Dendritic cell treated with granulocyte-macrophage colony-stimulating factor and Interleukin-4, amounts not matched to agents 40 ng/mL and 50 ng/mL, for 4 days (primary cell): Measurements from ENCODE around the gene KRTAP5-8.
"Not testable (repeated sequence)": the region's sequence is repeated elsewhere in the genome, so short reads cannot be mapped to it uniquely, and the experiment has no call there.

Source experiments
- H3K27ac Mint-ChIP-seq: one replicate; pipeline ENCODE4 v1.8.0; 2022; ENCODE audit warnings: mild to moderate bottlenecking, mixed read lengths
- H3K27me3 Mint-ChIP-seq: one replicate; pipeline ENCODE4 v1.8.0; 2022; ENCODE audit warnings: mild to moderate bottlenecking, mixed read lengths
- H3K36me3 Mint-ChIP-seq: one replicate; pipeline ENCODE4 v1.8.0; 2022; ENCODE audit warnings: low read depth, mixed read lengths
- H3K4me1 Mint-ChIP-seq: one replicate; pipeline ENCODE4 v1.8.0; 2022; ENCODE audit warnings: low read depth, mixed read lengths
- H3K4me3 Mint-ChIP-seq: one replicate; pipeline ENCODE4 v1.8.0; 2022; ENCODE audit warnings: mild to moderate bottlenecking, moderate library complexity, mixed read lengths
- H3K9me3 Mint-ChIP-seq: one replicate; pipeline ENCODE4 v1.8.0; 2022; ENCODE audit warnings: mixed read lengths
- intact Hi-C: fragments of 100-400 bp; cut with micrococcal nuclease; formaldehyde crosslinking; loops from one replicate; pipeline ENCODE4 v1.15.0; 2022

The KRTAP5-8 gene

DNA sequence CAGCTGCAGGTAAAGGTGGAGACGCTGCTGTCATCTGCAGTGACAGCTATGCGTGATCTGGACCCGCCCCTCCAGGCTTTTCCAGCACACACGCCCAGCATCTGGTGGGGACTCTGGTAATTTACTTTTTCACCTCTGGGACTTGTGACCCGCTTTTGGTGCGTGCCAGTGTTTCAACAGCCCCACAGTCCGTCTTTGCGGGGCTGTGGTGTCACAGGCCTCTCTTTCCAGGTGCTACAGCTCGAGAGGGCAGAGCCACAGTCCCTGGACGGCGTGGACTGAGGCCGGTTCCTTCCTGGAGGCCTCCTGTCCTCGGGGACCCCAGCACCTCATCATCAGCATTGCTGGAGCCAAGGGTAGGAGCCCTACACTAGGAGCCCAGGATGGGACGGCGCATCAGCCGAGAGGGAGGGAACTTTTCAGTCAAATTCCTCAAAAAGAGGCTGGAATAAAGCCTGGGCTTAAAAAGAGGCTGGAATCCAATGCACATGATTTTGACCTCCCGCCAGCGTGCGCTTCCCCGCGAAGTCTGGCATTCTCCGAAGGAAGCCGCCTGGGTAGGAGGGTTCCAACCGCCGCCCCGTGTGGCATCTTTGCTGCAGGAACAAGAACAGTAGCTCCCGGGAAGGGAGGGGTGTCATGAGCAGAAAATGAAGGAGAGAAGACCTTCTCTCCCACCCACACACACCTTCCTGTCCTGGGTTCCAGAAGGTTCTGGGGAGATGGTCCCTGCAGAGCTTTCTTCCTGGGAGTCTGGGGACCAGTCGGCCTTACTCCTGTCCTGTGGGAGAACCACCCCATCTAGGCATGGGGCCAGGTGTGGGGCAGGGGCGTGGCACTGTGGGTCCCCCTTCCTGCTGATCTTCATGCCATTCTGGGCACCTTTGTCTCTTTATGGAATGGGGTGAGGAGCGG is 36.5 kb upstream of the KRTAP5-8 start:
- Mint-ChIP-seq H3K4me1 (no peaks in the 10 kb centered on the region), H3K27me3 (no peaks in the 10 kb centered on the region), H3K9me3 (no peaks in the 10 kb centered on the region), H3K27ac (no peak overlapping the region), H3K36me3 (peaks cover 97% of the 10 kb centered on the region), H3K4me3 (no peak overlapping the region)
- intact Hi-C loops = no loop called here

- intact Hi-C loops = no loop called here
- peaks cover 7% of the 10 kb centered on the region for H3K9me3 Mint-ChIP-seq
- H3K36me3 Mint-ChIP-seq = peaks cover 97% of the 10 kb centered on the region
- H3K27ac Mint-ChIP-seq = no peak overlapping the region
- H3K4me1 Mint-ChIP-seq = no peaks in the 10 kb centered on the region
- H3K4me3 Mint-ChIP-seq = no peak overlapping the region
- H3K27me3 Mint-ChIP-seq = no peaks in the 10 kb centered on the region
Observed at GRCh38 chr11:71502026-71502425, 35.8 kb upstream of the KRTAP5-8 start.

GRCh38 chr11:71502871-71503435 is 34.9 kb upstream of the KRTAP5-8 start:
- Mint-ChIP-seq H3K4me3 (no peak overlapping the region), H3K27ac (no peak overlapping the region), H3K27me3 (no peaks in the 10 kb centered on the region), H3K9me3 (peaks cover 16% of the 10 kb centered on the region), H3K36me3 (peaks cover 91% of the 10 kb centered on the region), H3K4me1 (no peaks in the 10 kb centered on the region)
- intact Hi-C loops = no loop called here

DNA sequence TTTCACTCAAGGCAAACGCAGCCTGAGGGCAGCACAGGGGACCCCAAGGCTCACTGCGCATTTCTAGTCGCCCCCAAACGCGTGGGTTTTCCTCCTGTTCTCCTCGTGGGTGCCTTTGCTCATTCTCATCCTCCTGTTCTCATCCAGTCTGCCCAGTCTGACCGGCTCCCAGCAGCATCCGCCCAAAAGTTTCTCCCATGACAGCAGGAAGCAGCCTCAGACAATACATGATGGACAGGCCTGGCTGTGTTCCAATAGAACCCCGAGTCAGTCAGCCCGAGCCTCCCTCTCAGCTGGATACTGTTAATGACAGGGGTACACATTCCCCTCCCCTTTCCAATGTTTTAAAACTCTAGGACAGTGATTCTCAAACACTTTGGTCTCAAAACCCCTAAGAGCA is 33.3 kb upstream of the KRTAP5-8 start:
- intact Hi-C loops = no loop called here
- Mint-ChIP-seq H3K4me3 (no peak overlapping the region), H3K27ac (no peak overlapping the region), H3K4me1 (no peaks in the 10 kb centered on the region), H3K27me3 (no peaks in the 10 kb centered on the region), H3K9me3 (peaks cover 32% of the 10 kb centered on the region), H3K36me3 (peaks cover 75% of the 10 kb centered on the region)

- no peaks in the 10 kb centered on the region for H3K27me3 Mint-ChIP-seq
- H3K36me3 Mint-ChIP-seq = peaks cover 70% of the 10 kb centered on the region
- peaks cover 37% of the 10 kb centered on the region for H3K9me3 Mint-ChIP-seq
- H3K27ac Mint-ChIP-seq = no peak overlapping the region
- H3K4me3 Mint-ChIP-seq = no peak overlapping the region
- intact Hi-C loops = no loop called here
- H3K4me1 Mint-ChIP-seq = no peaks in the 10 kb centered on the region
Observed at GRCh38 chr11:71505001-71505400, 32.8 kb upstream of the KRTAP5-8 start.

GRCh38 chr11:71505781-71506180 is 32.0 kb upstream of the KRTAP5-8 start:
- Mint-ChIP-seq H3K9me3 (peaks cover 45% of the 10 kb centered on the region), H3K4me1 (no peaks in the 10 kb centered on the region), H3K4me3 (no peak overlapping the region), H3K27me3 (no peaks in the 10 kb centered on the region), H3K36me3 (peaks cover 63% of the 10 kb centered on the region), H3K27ac (no peak overlapping the region)
- intact Hi-C loops = no loop called here

DNA sequence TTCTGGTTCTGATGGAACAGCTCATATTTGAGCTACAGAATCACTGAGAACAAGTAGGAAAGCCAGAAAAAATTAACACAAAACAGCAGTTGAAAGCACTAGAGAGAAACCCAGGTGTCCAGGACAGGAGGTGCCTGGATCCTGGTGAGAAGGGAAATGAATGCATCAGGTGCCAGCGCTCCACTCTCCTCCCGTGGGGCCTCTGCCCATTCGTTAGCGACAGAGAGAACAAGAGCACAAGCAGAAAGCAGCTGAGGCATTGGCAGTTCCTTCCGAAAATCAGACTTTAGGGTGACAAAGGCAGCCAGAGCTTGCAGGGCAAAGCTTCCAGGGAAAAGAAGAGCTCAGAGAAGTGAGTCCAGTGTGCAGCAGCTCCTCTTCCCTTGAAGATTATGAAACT is 30.7 kb upstream of the KRTAP5-8 start:
- Mint-ChIP-seq H3K9me3 (peaks cover 58% of the 10 kb centered on the region), H3K36me3 (peaks cover 49% of the 10 kb centered on the region)
- intact Hi-C loops = no loop called here

GRCh38 chr11:71518506-71519471 is 19.0 kb upstream of the KRTAP5-8 start:
- intact Hi-C loops = no loop called here
- Mint-ChIP-seq H3K4me1 (no peaks in the 10 kb centered on the region), H3K9me3 (peaks cover 18% of the 10 kb centered on the region), H3K27me3 (no peaks in the 10 kb centered on the region), H3K4me3 (no peak overlapping the region), H3K27ac (no peak overlapping the region), H3K36me3 (no peaks in the 10 kb centered on the region)

More for the DNA sequence above, 30.7 kb upstream of the KRTAP5-8 start:
- H3K27me3 Mint-ChIP-seq = no peaks in the 10 kb centered on the region
- H3K27ac Mint-ChIP-seq = no peak overlapping the region
- H3K4me3 Mint-ChIP-seq = no peak overlapping the region
- no peaks in the 10 kb centered on the region for H3K4me1 Mint-ChIP-seq

DNA sequence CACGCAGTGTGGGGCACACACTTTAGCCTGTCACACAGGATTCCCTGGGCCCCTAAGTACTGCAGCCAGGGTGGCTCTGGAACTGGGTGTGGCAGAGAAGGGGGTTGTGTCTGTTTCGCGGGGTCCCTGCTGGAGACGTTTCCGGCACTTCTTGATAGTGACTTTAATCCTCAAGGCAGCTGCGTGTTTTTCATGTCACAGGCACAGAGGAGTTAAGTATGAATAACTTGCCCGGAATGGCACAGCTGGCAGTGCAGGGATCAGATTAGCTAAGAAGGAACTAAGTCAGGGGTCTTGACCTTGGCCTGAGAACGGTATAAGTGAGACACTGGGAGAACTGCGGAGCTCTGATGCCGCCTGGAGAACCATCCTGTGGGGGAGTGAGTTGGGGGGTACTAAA is 18.3 kb upstream of the KRTAP5-8 start:
- no peaks in the 10 kb centered on the region for H3K36me3 Mint-ChIP-seq
- intact Hi-C loops = no loop called here
- H3K9me3 Mint-ChIP-seq = peaks cover 11% of the 10 kb centered on the region
- H3K4me3 Mint-ChIP-seq = no peak overlapping the region
- no peaks in the 10 kb centered on the region for H3K4me1 Mint-ChIP-seq
- no peak overlapping the region for H3K27ac Mint-ChIP-seq
- no peaks in the 10 kb centered on the region for H3K27me3 Mint-ChIP-seq

DNA sequence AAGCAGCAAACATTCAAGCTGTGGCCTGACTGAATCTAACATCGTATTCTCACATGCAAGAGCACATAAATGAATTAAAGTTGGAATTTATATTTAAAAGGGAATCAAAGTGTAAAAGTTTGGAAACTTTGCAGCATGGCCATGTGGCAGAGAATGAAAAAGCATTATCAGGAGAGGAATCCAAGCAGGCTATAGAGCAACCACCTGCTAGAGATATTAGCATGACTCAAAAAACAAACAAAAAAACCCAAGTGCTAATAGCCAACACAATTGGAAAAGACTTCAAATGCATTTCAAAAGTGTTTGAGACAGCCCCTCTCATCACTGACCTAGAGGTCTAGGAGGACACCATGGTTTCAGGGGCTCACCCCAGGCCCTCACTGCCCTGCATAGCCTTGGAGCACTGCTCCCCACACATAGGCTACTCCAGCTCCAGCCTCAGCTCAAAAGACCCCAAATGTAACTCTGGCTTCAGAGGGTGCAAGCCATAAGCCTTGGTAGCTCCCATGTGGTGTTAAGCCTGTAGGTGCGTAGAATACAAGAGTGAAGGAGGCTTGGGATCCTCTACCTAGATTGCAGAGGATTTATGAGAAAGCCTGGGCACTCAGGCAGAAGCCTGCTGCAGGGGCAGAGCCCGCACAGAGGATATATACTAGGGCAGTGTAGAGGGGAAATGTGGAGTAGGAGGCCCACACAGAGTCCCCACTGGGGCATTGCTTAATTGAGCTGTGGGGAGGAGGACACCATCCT is 12.5 kb upstream of the KRTAP5-8 start:
- Mint-ChIP-seq H3K27me3 (peaks cover 3% of the 10 kb centered on the region), H3K9me3 (peaks cover 11% of the 10 kb centered on the region), H3K27ac (no peak overlapping the region), H3K4me3 (no peak overlapping the region), H3K36me3 (no peaks in the 10 kb centered on the region), H3K4me1 (no peaks in the 10 kb centered on the region)
- intact Hi-C loops = no loop called here

GRCh38 chr11:71525938-71526495 is 11.8 kb upstream of the KRTAP5-8 start:
- no peak overlapping the region for H3K4me3 Mint-ChIP-seq
- no peak overlapping the region for H3K27ac Mint-ChIP-seq
- H3K9me3 Mint-ChIP-seq = peaks cover 9% of the 10 kb centered on the region
- intact Hi-C loops = no loop called here
- peaks cover 5% of the 10 kb centered on the region for H3K27me3 Mint-ChIP-seq
- H3K36me3 Mint-ChIP-seq = no peaks in the 10 kb centered on the region
- no peaks in the 10 kb centered on the region for H3K4me1 Mint-ChIP-seq

DNA sequence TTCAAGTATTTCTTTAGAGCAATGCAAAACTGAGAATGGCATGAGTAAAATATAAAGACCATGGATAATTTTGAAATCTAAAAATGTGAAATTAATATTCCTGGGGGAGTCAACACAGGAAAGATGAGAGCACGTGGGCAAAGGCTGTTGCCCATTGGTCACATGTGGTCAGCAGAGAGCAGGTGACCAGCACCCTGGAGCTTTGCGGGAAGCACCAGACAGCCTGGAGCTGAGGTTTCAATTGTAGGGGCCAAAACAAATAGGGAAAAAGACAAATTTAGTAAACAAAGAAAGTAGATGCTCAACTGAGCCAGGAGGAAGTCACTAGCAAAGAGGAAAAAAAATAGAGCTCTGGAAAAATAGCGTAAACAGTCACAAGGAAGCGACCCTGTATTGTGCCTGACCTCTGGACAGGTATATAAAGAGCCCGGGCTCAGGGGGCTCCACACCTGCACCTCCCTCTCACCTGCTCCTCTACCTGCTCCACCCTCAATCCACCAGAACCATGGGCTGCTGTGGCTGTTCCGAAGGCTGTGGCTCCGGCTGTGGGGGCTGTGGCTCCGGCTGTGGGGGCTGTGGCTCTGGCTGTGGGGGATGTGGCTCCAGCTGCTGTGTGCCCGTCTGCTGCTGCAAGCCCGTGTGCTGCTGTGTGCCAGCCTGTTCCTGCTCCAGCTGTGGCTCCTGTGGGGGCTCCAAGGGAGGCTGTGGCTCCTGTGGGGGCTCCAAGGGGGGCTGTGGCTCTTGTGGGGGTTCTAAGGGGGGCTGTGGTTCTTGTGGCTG is 10.8 kb upstream of the KRTAP5-8 start, which contains the start of gene KRTAP5-7:
TSS of gene KRTAP5-7 (plus strand) at position 472 of the 780 bp plus-strand sequence. CDS start at position 506, 34 bp downstream.
- H3K9me3 Mint-ChIP-seq, H3K4me3 Mint-ChIP-seq, H3K4me1 Mint-ChIP-seq, H3K27ac Mint-ChIP-seq, H3K27me3 Mint-ChIP-seq, H3K36me3 Mint-ChIP-seq, intact Hi-C loops: not testable (repeated sequence)
